GM12878 (cell line): ENCODE results near the gene USP35. TPM values are rescaled to one million over a fixed set of nuclear protein-coding genes. Genes with fewer than 3 reads are reported as not detected.

Experiments
- ATAC-seq: fragments of 200-7000 bp; cut with Tn5 transposase; 3 replicates; pipeline ENCODE4 v1.9.1; 2020; ENCODE audit warnings: mild to moderate bottlenecking, moderate library complexity
- BruUV-seq: library from RNA; stranded (reverse); fragments of 400-500 nt; replicated peaks from 2 replicates; lab custom pipeline; 2021; lab: Mats Ljungman, UMichigan
- CTCF ChIA-PET: fragments of 300-600 bp; sonication (Branson Sonifier 250); formaldehyde crosslinking; extraction: SDS; loops from one replicate; lab custom pipeline; 2021; ENCODE audit warnings: inconsistent platforms; lab: Yijun Ruan, JAX
- POLR2A ChIA-PET: fragments of 350-600 bp; formaldehyde crosslinking; extraction: SDS; loops from one replicate; lab custom pipeline; 2021; ENCODE audit warnings: inconsistent platforms; lab: Charles Lee
- RAD21 ChIA-PET: fragments of 300-600 bp; sonication (Branson Sonifier 250); formaldehyde crosslinking; loops from one replicate; lab custom pipeline; 2023; ENCODE audit warnings: antibody characterized with exemption; ENCODE audit not compliant: unreplicated experiment; lab: Charles Lee
- SMC1A ChIA-PET: fragments of 300-600 bp; sonication (Branson Sonifier 250); formaldehyde crosslinking; loops from one replicate; lab custom pipeline; 2023; ENCODE audit not compliant: unreplicated experiment, uncharacterized antibody; lab: Charles Lee
- DNase-seq: peaks from one replicate; pipeline ENCODE4 v3.0.0-alpha.2; 2011; ENCODE audit warnings: low read depth, low spot score
- FAIRE-seq: peaks from 3 replicates; lab custom pipeline; 2011; peaks lifted over from hg19 to GRCh38; lab: Jason Lieb, UNC
- H2AFZ ChIP-seq: 2 replicates; pipeline ENCODE4 v1.6.0; 2011; ENCODE audit warnings: low read depth, low read length, control low read depth; ENCODE audit not compliant: control insufficient read depth
- H3K27ac ChIP-seq: 2 replicates; pipeline ENCODE4 v1.5.1; 2011; ENCODE audit warnings: control low read depth; ENCODE audit not compliant: control insufficient read depth, insufficient read depth
- H3K27me3 ChIP-seq, 2 experiments: replicated peaks in 1 of 2; 2 replicates each; pipeline versions ENCODE4 v1.6.0 to v1.6.1; 2011; ENCODE audit warnings: low read length in 1 of 2; ENCODE audit not compliant: control insufficient read depth in 2 of 2, insufficient read depth in 2 of 2
- H3K36me3 ChIP-seq, 2 experiments: 2 replicates each; pipeline ENCODE4 v1.5.1; 2011; ENCODE audit warnings: low read length in 1 of 2; ENCODE audit not compliant: control insufficient read depth in 2 of 2, insufficient read depth in 2 of 2
- H3K4me1 ChIP-seq: 2 replicates; pipeline ENCODE4 v1.6.1; 2011; ENCODE audit warnings: mild to moderate bottlenecking, low read length, moderate library complexity, mixed read lengths; ENCODE audit not compliant: control insufficient read depth, insufficient read depth
- H3K4me2 ChIP-seq: 2 replicates; pipeline ENCODE4 v1.6.0; 2011; ENCODE audit warnings: control low read depth; ENCODE audit not compliant: control insufficient read depth, insufficient read depth
- H3K4me3 ChIP-seq: fragments of 200-600 bp; sonication (generic); 2 replicates; pipeline ENCODE4 v1.5.1; 2016
- H3K79me2 ChIP-seq: 2 replicates; pipeline ENCODE4 v1.6.0; 2011; ENCODE audit warnings: low read length; ENCODE audit not compliant: control insufficient read depth, insufficient read depth
- H3K9ac ChIP-seq: 2 replicates; pipeline ENCODE4 v1.8.0; 2011; ENCODE audit warnings: low read length, control low read depth, mixed read lengths; ENCODE audit not compliant: control insufficient read depth, insufficient read depth
- H3K9me3 ChIP-seq: replicated peaks from 3 replicates; pipeline ENCODE4 v1.5.1; 2011; ENCODE audit warnings: mild to moderate bottlenecking, low read length; ENCODE audit not compliant: control insufficient read depth, insufficient read depth
- H4K20me1 ChIP-seq: 2 replicates; pipeline ENCODE4 v1.6.0; 2011; ENCODE audit not compliant: control insufficient read depth, insufficient read depth
- ETV6 ChIP-seq, 2 experiments: fragments of 450-650 bp in 1 of 2; IDR thresholded peaks in 1 of 2; conservative IDR thresholded peaks in 1 of 2; 2 replicates each; pipeline ENCODE4 v1.6.1; 2014; ENCODE audit warnings: antibody characterized with exemption in 1 of 2, borderline replicate concordance in 1 of 2, low read depth in 1 of 2, mild to moderate bottlenecking in 1 of 2, moderate library complexity in 1 of 2
- IRF3 ChIP-seq: fragments of 450-650 bp; IDR thresholded peaks from 2 replicates; pipeline ENCODE4 v1.6.1; 2014; ENCODE audit warnings: mild to moderate bottlenecking
- KAT2A ChIP-seq: conservative IDR thresholded peaks from 2 replicates; pipeline ENCODE4 v1.6.1; 2011; ENCODE audit warnings: low read depth, low read length; ENCODE audit not compliant: control insufficient read depth
- PAX5 ChIP-seq: IDR thresholded peaks from 2 replicates; pipeline ENCODE4 v1.6.1; 2011; ENCODE audit warnings: low read depth, low read length, borderline replicate concordance
- SMAD1 ChIP-seq: fragments of 450-650 bp; IDR thresholded peaks from 2 replicates; pipeline ENCODE4 v1.6.1; 2018; ENCODE audit warnings: mild to moderate bottlenecking, low read depth; ENCODE audit not compliant: partially characterized antibody
- YBX1 ChIP-seq: fragments of 450-650 bp; IDR thresholded peaks from 2 replicates; pipeline ENCODE4 v1.6.1; 2016; ENCODE audit warnings: antibody characterized with exemption
- WGBS: methylation state at CpG from one replicate; pipeline ENCODE4 v1.1.6; 2016; ENCODE audit warnings: low lambda C conversion rate; ENCODE audit not compliant: insufficient replicate concordance, insufficient coverage; ENCODE audit errors: missing lambda C conversion rate; 5-methylcytosine and 5-hydroxymethylcytosine counted together
- in situ Hi-C: fragments of 300-500 bp; cut with MboI; formaldehyde crosslinking; loops from 9 replicates; pipeline ENCODE4 v1.14.3; 2018; ENCODE audit warnings: mixed read lengths
- intact Hi-C: fragments of 100-400 bp; cut with micrococcal nuclease; formaldehyde crosslinking; loops from one replicate; pipeline ENCODE4 v1.14.2; 2022; ENCODE audit not compliant: unreplicated experiment
- polyA plus RNA-seq, 11 experiments: library from polyadenylated mRNA; depleted of rRNA in 4 of 11; unstranded in 6 of 11; stranded (reverse) in 5 of 11; fragments of >200 nt; fragmentation: Nextera tagmentation in 4 of 11; fragmentation: Illumina TruSeq in 1 of 11; extraction: Ambion mirVana in 4 of 11; extraction: Trizol in 1 of 11; gene quantifications; 1 replicate in 1 of 11; 2 replicates in 10 of 11; pipeline versions ENCODE4 v1.2.1 to v1.2.3, GENCODE V29; 2011 to 2016; ENCODE audit warnings: inconsistent platforms in 2 of 11, missing spikeins in 2 of 11, low read depth in 1 of 11
- total RNA-seq, 4 experiments: library from RNA; depleted of rRNA in 3 of 4; stranded (reverse); fragments of >200 nt in 3 of 4; fragmentation: Illumina TruSeq in 1 of 4; extraction: Trizol in 1 of 4; gene quantifications; 2 replicates each; pipeline versions ENCODE4 v1.2.1 to v1.2.3, GENCODE V29; 2013 to 2021
- TF ChIP-seq, protein P1 (sequence below): IDR thresholded peaks from 2 replicates; pipeline ENCODE4 v1.6.1; 2011; ENCODE audit warnings: low read depth, low read length, improper control_type of control experiment, borderline replicate concordance
- TF ChIP-seq, protein P2 (sequence below): IDR thresholded peaks from 2 replicates; pipeline ENCODE4 v1.6.1; 2012; ENCODE audit warnings: improper control_type of control experiment, low read depth, low read length; ENCODE audit not compliant: insufficient replicate concordance
- TF ChIP-seq, protein P3 (sequence below): IDR thresholded peaks from 2 replicates; pipeline ENCODE4 v1.6.1; 2011; ENCODE audit warnings: low read depth, mild to moderate bottlenecking, low read length, moderate library complexity, borderline replicate concordance; ENCODE audit errors: extremely low read depth
- TF ChIP-seq, protein P4 (sequence below): IDR thresholded peaks from 2 replicates; pipeline ENCODE4 v1.6.1; 2012; ENCODE audit warnings: low read depth, low read length, improper control_type of control experiment

The USP35 gene
- total and polyA plus RNA-seq, 10 of the 15 experiments (the other 5 are each of a cell fraction or from before 2014, with no cell fraction given): 0.13 to 6.4 (median 3.1) TPM; not detected in 1

- Histone ChIP-seq H3K79me2 (no peaks in the 10 kb centered on the region), H4K20me1 (no peaks in the 10 kb centered on the region), H3K27me3 (no peaks in the 10 kb centered on the region), H3K9me3 (no peaks in the 10 kb centered on the region), H2AFZ (no peak overlapping the region), H3K27ac (no peak overlapping the region), H3K4me2 (no peak overlapping the region), H3K4me3 (no peak overlapping the region), H3K36me3 (no peaks in the 10 kb centered on the region), H3K4me1 (no peaks in the 10 kb centered on the region), H3K9ac (no peak overlapping the region)
- ChIA-PET RAD21 (no interaction called here), POLR2A (no interaction called here), CTCF (no interaction called here), SMC1A (no interaction called here)
- DNase-seq (no peak), ATAC-seq (no peak), FAIRE-seq (no peak)
- no TSS peak for BruUV-seq
- TF ChIP-seq YBX1 (no peak), ETV6 (conservative IDR thresholded peaks at IDR 0.05 in 1 of 2, IDR thresholded peaks at IDR 0.05 in 1 of 2; ENCODE audit: borderline replicate concordance in 1 of 2, low read depth in 1 of 2) (no peak), KAT2A (no peak), SMAD1 (no peak), IRF3 (no peak), PAX5 (no peak)
- TF ChIP-seq, protein P1, sequence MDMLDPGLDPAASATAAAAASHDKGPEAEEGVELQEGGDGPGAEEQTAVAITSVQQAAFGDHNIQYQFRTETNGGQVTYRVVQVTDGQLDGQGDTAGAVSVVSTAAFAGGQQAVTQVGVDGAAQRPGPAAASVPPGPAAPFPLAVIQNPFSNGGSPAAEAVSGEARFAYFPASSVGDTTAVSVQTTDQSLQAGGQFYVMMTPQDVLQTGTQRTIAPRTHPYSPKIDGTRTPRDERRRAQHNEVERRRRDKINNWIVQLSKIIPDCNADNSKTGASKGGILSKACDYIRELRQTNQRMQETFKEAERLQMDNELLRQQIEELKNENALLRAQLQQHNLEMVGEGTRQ: no peak
- TF ChIP-seq, protein P2, sequence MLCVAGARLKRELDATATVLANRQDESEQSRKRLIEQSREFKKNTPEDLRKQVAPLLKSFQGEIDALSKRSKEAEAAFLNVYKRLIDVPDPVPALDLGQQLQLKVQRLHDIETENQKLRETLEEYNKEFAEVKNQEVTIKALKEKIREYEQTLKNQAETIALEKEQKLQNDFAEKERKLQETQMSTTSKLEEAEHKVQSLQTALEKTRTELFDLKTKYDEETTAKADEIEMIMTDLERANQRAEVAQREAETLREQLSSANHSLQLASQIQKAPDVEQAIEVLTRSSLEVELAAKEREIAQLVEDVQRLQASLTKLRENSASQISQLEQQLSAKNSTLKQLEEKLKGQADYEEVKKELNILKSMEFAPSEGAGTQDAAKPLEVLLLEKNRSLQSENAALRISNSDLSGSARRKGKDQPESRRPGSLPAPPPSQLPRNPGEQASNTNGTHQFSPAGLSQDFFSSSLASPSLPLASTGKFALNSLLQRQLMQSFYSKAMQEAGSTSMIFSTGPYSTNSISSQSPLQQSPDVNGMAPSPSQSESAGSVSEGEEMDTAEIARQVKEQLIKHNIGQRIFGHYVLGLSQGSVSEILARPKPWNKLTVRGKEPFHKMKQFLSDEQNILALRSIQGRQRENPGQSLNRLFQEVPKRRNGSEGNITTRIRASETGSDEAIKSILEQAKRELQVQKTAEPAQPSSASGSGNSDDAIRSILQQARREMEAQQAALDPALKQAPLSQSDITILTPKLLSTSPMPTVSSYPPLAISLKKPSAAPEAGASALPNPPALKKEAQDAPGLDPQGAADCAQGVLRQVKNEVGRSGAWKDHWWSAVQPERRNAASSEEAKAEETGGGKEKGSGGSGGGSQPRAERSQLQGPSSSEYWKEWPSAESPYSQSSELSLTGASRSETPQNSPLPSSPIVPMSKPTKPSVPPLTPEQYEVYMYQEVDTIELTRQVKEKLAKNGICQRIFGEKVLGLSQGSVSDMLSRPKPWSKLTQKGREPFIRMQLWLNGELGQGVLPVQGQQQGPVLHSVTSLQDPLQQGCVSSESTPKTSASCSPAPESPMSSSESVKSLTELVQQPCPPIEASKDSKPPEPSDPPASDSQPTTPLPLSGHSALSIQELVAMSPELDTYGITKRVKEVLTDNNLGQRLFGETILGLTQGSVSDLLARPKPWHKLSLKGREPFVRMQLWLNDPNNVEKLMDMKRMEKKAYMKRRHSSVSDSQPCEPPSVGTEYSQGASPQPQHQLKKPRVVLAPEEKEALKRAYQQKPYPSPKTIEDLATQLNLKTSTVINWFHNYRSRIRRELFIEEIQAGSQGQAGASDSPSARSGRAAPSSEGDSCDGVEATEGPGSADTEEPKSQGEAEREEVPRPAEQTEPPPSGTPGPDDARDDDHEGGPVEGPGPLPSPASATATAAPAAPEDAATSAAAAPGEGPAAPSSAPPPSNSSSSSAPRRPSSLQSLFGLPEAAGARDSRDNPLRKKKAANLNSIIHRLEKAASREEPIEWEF: no peak
- TF ChIP-seq, protein P3, sequence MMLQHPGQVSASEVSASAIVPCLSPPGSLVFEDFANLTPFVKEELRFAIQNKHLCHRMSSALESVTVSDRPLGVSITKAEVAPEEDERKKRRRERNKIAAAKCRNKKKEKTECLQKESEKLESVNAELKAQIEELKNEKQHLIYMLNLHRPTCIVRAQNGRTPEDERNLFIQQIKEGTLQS: no peak
- TF ChIP-seq, protein P4, sequence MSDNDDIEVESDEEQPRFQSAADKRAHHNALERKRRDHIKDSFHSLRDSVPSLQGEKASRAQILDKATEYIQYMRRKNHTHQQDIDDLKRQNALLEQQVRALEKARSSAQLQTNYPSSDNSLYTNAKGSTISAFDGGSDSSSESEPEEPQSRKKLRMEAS: no peak
- in situ Hi-C loops (no loop called here), intact Hi-C loops (no loop called here)
- WGBS: 0% methylated on average over 1 of the region's 1 CpG
Measured at GRCh38 chr11:78160557-78160956, 28.2 kb upstream of the USP35 start.
